Osteocyte (in vitro differentiated cells): ENCODE measurements around the gene MRPL36. TPM values are rescaled to one million over a fixed set of nuclear protein-coding genes. Genes with fewer than 3 reads are reported as not detected.
A peak's percentile ranks its signal among the peaks of the same experiment; 100 is the strongest.
"Not testable (repeated sequence)": the region's sequence is repeated elsewhere in the genome, so short reads cannot be mapped to it uniquely, and the experiment has no call there.

Experiments
- DNase-seq: peaks from one replicate; pipeline ENCODE4 v3.0.0; 2021; ENCODE audit warnings: mixed read lengths; ENCODE audit not compliant: unreplicated experiment; ENCODE audit errors: extremely low spot score
- H3K27ac Mint-ChIP-seq: one replicate; pipeline ENCODE4 v1.8.0; 2021; ENCODE audit warnings: mild to moderate bottlenecking, mixed read lengths; ENCODE audit not compliant: unreplicated experiment
- H3K27me3 Mint-ChIP-seq: one replicate; pipeline ENCODE4 v1.8.0; 2021; ENCODE audit warnings: mixed read lengths; ENCODE audit not compliant: unreplicated experiment
- H3K36me3 Mint-ChIP-seq: one replicate; pipeline ENCODE4 v1.8.0; 2021; ENCODE audit warnings: mixed read lengths; ENCODE audit not compliant: unreplicated experiment
- H3K4me1 Mint-ChIP-seq: one replicate; pipeline ENCODE4 v1.8.0; 2021; ENCODE audit warnings: mixed read lengths; ENCODE audit not compliant: unreplicated experiment
- H3K4me3 Mint-ChIP-seq: one replicate; pipeline ENCODE4 v1.8.0; 2021; ENCODE audit warnings: mild to moderate bottlenecking, moderate library complexity, mixed read lengths; ENCODE audit not compliant: unreplicated experiment
- H3K9me3 Mint-ChIP-seq: one replicate; pipeline ENCODE4 v1.8.0; 2021; ENCODE audit warnings: mixed read lengths; ENCODE audit not compliant: unreplicated experiment
- CTCF ChIP-seq: fragments of 200-600 bp; sonication (generic); IDR thresholded peaks from 2 replicates; pipeline ENCODE4 v1.5.0; 2021; ENCODE audit warnings: antibody characterized with exemption, mild to moderate bottlenecking, moderate library complexity
- total RNA-seq: library from RNA; stranded (reverse); gene quantifications from 2 replicates; pipeline ENCODE4 v1.2.1, GENCODE V29; 2021

MRPL36 gene
- total RNA-seq, 1 donor from 2014 or later: 44.0 TPM

GRCh38 chr5:1793301-1793740, 6.3 kb downstream of the MRPL36 start:
- peaks cover 48% of the 10 kb centered on the region for H3K4me1 Mint-ChIP-seq
- H3K27me3 Mint-ChIP-seq: no peaks in the 10 kb centered on the region
- no peak for DNase-seq
- peak overlapping the region; percentile 53 for H3K27ac Mint-ChIP-seq
- H3K4me3 Mint-ChIP-seq: no peak overlapping the region
- no peaks in the 10 kb centered on the region for H3K9me3 Mint-ChIP-seq
- TF ChIP-seq CTCF: no peak
- peaks cover 8% of the 10 kb centered on the region for H3K36me3 Mint-ChIP-seq

- Mint-ChIP-seq H3K4me3 (no peak overlapping the region), H3K36me3 (peaks cover 5% of the 10 kb centered on the region), H3K27ac (peak overlapping the region; percentile 53), H3K9me3 (no peaks in the 10 kb centered on the region), H3K4me1 (peaks cover 48% of the 10 kb centered on the region), H3K27me3 (no peaks in the 10 kb centered on the region)
- TF ChIP-seq CTCF: no peak
- DNase-seq: no peak
Measured at GRCh38 chr5:1792842-1793266, 6.8 kb downstream of the MRPL36 start.

GRCh38 chr5:1791176-1791575, 8.5 kb downstream of the MRPL36 start:
- no peak for DNase-seq
- no peaks in the 10 kb centered on the region for H3K27me3 Mint-ChIP-seq
- no peak overlapping the region for H3K27ac Mint-ChIP-seq
- no peaks in the 10 kb centered on the region for H3K9me3 Mint-ChIP-seq
- H3K36me3 Mint-ChIP-seq: no peaks in the 10 kb centered on the region
- no peak overlapping the region for H3K4me3 Mint-ChIP-seq
- no peak for TF ChIP-seq CTCF
- peaks cover 42% of the 10 kb centered on the region for H3K4me1 Mint-ChIP-seq

GRCh38 chr5:1789834-1790471, 9.7 kb downstream of the MRPL36 start:
- TF ChIP-seq CTCF: no peak
- H3K4me3 Mint-ChIP-seq: peak overlapping the region; percentile 15
- H3K36me3 Mint-ChIP-seq: no peaks in the 10 kb centered on the region
- H3K9me3 Mint-ChIP-seq: no peaks in the 10 kb centered on the region
- peaks cover 39% of the 10 kb centered on the region for H3K4me1 Mint-ChIP-seq
- H3K27ac Mint-ChIP-seq: peak overlapping the region; percentile 20
- no peaks in the 10 kb centered on the region for H3K27me3 Mint-ChIP-seq
- DNase-seq: no peak

DNA sequence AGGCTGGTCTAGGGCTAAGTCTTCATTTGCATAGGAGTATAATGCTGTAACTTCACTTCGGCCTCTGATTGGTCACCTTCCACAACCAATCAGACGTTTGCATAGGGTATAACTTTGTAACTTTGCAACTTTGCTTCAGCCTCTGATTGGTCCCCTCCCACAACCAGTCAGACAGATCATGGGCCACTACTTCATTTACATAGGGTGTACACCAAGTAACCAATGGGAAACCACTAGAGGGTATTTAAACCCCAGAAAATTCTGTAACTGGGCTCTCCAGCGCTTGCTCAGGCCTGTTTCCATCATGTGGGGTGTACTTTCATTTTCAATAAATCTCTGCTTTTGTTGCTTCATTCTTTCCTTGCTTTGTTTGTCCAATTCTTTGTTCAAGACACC, 10.2 kb downstream of the MRPL36 start:
- H3K36me3 Mint-ChIP-seq, H3K9me3 Mint-ChIP-seq, DNase-seq, H3K27me3 Mint-ChIP-seq: not testable (repeated sequence)
- Mint-ChIP-seq H3K4me1 (peaks cover 34% of the 10 kb centered on the region), H3K4me3 (peak overlapping the region; percentile 15), H3K27ac (peak overlapping the region; percentile 20)

GRCh38 chr5:1788828-1789227, 10.8 kb downstream of the MRPL36 start:
- no peaks in the 10 kb centered on the region for H3K36me3 Mint-ChIP-seq
- no peak for DNase-seq
- H3K27ac Mint-ChIP-seq: no peak overlapping the region
- peaks cover 31% of the 10 kb centered on the region for H3K4me1 Mint-ChIP-seq
- H3K9me3 Mint-ChIP-seq: no peaks in the 10 kb centered on the region
- no peak for TF ChIP-seq CTCF
- no peak overlapping the region for H3K4me3 Mint-ChIP-seq
- peaks cover 2% of the 10 kb centered on the region for H3K27me3 Mint-ChIP-seq
